Endodermal cell (in vitro differentiated cells): ENCODE data around the gene LOXHD1. TPM values are rescaled to one million over a fixed set of nuclear protein-coding genes. Genes with fewer than 3 reads are reported as not detected.

Experiments
- DNase-seq: peaks from one replicate; pipeline ENCODE4 v3.0.0-alpha.2; 2017
- H3K27ac ChIP-seq: 2 replicates; pipeline ENCODE4 v1.5.1; 2013; ENCODE audit warnings: mild to moderate bottlenecking, low read depth, low read length, moderate library complexity
- H3K27me3 ChIP-seq: 2 replicates; pipeline ENCODE4 v1.6.1; 2013; ENCODE audit warnings: mild to moderate bottlenecking, low read length, moderate library complexity; ENCODE audit not compliant: insufficient read depth, control insufficient read depth, poor library complexity, severe bottlenecking
- H3K36me3 ChIP-seq: 2 replicates; pipeline ENCODE4 v1.7.0; 2013; ENCODE audit warnings: mild to moderate bottlenecking, low read length, moderate library complexity; ENCODE audit not compliant: control insufficient read depth, insufficient read depth
- H3K4me1 ChIP-seq: one replicate; pipeline ENCODE4 v1.7.0; 2013; ENCODE audit warnings: low read length; ENCODE audit not compliant: control insufficient read depth, insufficient read depth
- H3K4me3 ChIP-seq: 2 replicates; pipeline ENCODE4 v1.5.1; 2013; ENCODE audit warnings: mild to moderate bottlenecking, low read length, moderate library complexity
- H3K9ac ChIP-seq: 2 replicates; pipeline ENCODE4 v1.6.1; 2013; ENCODE audit warnings: mild to moderate bottlenecking, low read length, moderate library complexity; ENCODE audit not compliant: poor library complexity, severe bottlenecking; ENCODE audit errors: extremely low read depth
- H3K9me3 ChIP-seq: 2 replicates; pipeline ENCODE4 v1.6.1; 2013; ENCODE audit warnings: mild to moderate bottlenecking, low read length, moderate library complexity; ENCODE audit not compliant: control insufficient read depth
- H3K27ac Mint-ChIP-seq: 2 replicates; pipeline ENCODE4 v1.8.0; 2020; ENCODE audit warnings: mixed read lengths
- H3K27me3 Mint-ChIP-seq: 2 replicates; pipeline ENCODE4 v1.8.0; 2021; ENCODE audit warnings: mild to moderate bottlenecking, mixed read lengths; ENCODE audit not compliant: insufficient read depth
- H3K36me3 Mint-ChIP-seq: 2 replicates; pipeline ENCODE4 v1.8.0; 2020; ENCODE audit warnings: low read depth, mixed read lengths
- H3K4me1 Mint-ChIP-seq: 2 replicates; pipeline ENCODE4 v1.8.0; 2020; ENCODE audit warnings: mixed read lengths
- H3K4me3 Mint-ChIP-seq: 2 replicates; pipeline ENCODE4 v1.8.0; 2020; ENCODE audit warnings: mild to moderate bottlenecking, moderate library complexity, mixed read lengths
- H3K9me3 Mint-ChIP-seq: 2 replicates; pipeline ENCODE4 v1.8.0; 2020; ENCODE audit warnings: mild to moderate bottlenecking, mixed read lengths
- WGBS, 2 experiments: methylation state at CpG; one replicate each; pipeline versions ENCODE4 v1.1.5 to v1.1.7; 2013; ENCODE audit warnings: missing lambda C conversion rate in 2 of 2, mixed read lengths in 1 of 2; ENCODE audit not compliant: insufficient coverage in 1 of 2, insufficient read length in 1 of 2; 5-methylcytosine and 5-hydroxymethylcytosine counted together
- total RNA-seq, 2 donors: library from RNA; stranded (reverse); fragmentation: NEBNext Ultra II Directional in 1 of 2; extraction: Animal tissue kit (Norgen Biotek cat#: 25700) in 1 of 2; gene quantifications; 2 replicates in 1 of 2; 3 replicates in 1 of 2; pipeline ENCODE4 v1.2.1, GENCODE V29; 2021
- TF ChIP-seq, protein P1 (sequence below): fragments of 200-600 bp; sonication (generic); conservative IDR thresholded peaks from 2 replicates; pipeline ENCODE4 v1.5.0; 2021; ENCODE audit warnings: antibody characterized with exemption, mild to moderate bottlenecking

The LOXHD1 gene
- total RNA-seq, 2 donors from 2014 or later = 2.1 TPM; not detected in 1

DNA sequence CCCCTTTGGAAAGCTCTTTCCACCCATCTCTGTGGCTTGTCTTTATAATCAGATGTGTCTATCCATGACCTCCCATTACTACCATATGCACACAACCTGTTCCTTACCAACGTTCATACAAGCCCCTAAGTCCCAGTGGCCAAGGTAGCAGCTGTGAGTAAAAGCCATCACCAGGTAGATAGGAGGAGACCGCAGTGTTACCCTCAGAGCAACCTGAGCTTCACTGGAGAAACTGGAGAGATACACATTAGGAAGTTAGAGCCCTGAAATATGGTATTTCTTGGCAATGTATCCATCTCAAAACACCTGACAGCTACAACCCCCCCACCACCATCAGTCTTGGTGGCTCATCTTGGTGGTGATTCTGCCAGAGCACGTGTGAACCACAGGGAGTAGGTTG, 26.0 kb downstream of the LOXHD1 start:
- Mint-ChIP-seq H3K36me3 (peaks cover 3% of the 10 kb centered on the region), H3K9me3 (no peaks in the 10 kb centered on the region), H3K4me1 (peaks cover 2% of the 10 kb centered on the region), H3K27ac (no peak overlapping the region), H3K4me3 (no peak overlapping the region), H3K27me3 (no peaks in the 10 kb centered on the region)
- no peak for DNase-seq
- TF ChIP-seq, protein P1, sequence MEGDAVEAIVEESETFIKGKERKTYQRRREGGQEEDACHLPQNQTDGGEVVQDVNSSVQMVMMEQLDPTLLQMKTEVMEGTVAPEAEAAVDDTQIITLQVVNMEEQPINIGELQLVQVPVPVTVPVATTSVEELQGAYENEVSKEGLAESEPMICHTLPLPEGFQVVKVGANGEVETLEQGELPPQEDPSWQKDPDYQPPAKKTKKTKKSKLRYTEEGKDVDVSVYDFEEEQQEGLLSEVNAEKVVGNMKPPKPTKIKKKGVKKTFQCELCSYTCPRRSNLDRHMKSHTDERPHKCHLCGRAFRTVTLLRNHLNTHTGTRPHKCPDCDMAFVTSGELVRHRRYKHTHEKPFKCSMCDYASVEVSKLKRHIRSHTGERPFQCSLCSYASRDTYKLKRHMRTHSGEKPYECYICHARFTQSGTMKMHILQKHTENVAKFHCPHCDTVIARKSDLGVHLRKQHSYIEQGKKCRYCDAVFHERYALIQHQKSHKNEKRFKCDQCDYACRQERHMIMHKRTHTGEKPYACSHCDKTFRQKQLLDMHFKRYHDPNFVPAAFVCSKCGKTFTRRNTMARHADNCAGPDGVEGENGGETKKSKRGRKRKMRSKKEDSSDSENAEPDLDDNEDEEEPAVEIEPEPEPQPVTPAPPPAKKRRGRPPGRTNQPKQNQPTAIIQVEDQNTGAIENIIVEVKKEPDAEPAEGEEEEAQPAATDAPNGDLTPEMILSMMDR = no peak
- Histone ChIP-seq H3K4me1 (no peaks in the 10 kb centered on the region), H3K27me3 (peaks cover 4% of the 10 kb centered on the region), H3K36me3 (no peaks in the 10 kb centered on the region), H3K27ac (no peak overlapping the region), H3K9ac (no peak overlapping the region), H3K9me3 (no peaks in the 10 kb centered on the region), H3K4me3 (no peak overlapping the region)
- WGBS, 2 experiments = 84 to 100% methylated on average over 1 to 3 of the region's 3 CpGs

DNA sequence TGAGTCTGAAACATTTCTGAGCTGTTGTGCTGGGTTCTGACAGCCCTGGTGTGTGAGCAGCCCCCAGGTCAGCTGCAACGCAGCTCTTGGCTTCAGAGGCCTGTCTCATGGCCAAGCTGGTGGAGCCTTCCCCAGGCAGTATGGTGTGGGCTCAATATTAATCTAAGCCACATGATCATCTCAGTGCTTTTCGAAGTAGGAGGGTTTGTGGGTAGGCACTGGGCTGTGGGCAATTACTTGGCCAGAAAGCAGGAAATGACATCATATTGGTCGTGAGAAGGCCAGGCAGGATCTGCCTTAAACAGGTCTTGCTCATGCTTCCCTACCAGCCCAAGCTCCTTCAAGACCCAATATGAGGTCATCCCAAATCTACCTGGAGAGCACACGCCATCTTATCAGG, 26.9 kb downstream of the LOXHD1 start:
- Histone ChIP-seq H3K9ac (no peak overlapping the region), H3K4me3 (no peak overlapping the region), H3K9me3 (no peaks in the 10 kb centered on the region), H3K36me3 (no peaks in the 10 kb centered on the region), H3K27ac (no peak overlapping the region), H3K4me1 (no peaks in the 10 kb centered on the region), H3K27me3 (peaks cover 4% of the 10 kb centered on the region)
- Mint-ChIP-seq H3K36me3 (peaks cover 3% of the 10 kb centered on the region), H3K27me3 (peaks cover under 1% of the 10 kb centered on the region), H3K4me1 (peaks cover 2% of the 10 kb centered on the region), H3K27ac (no peak overlapping the region), H3K4me3 (no peak overlapping the region), H3K9me3 (no peaks in the 10 kb centered on the region)
- DNase-seq = no peak
- TF ChIP-seq, protein P1 = no peak
- 90 to 100% methylated on average over 2 to 4 of the region's 4 CpGs for WGBS, 2 experiments

DNA sequence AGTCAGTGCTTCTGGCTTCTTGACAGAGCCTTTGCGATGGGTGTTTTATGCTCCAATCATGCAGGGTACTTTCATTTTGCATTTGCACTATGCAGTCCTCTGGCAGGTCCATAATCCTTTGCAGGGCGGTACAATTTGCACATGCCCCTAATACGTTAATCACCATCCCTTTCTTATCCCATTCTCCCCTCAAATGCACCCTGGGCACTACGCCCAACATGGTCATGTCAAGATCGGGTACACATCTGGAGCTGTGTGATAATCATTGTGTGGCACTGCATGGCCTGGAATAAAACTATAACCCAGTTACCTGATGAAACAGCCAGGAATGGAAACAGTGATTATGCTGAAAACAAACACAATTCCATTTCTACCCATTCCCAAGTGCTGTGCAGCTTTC, 27.7 kb downstream of the LOXHD1 start:
- Mint-ChIP-seq H3K4me1 (peaks cover 2% of the 10 kb centered on the region), H3K27me3 (peaks cover 2% of the 10 kb centered on the region), H3K27ac (no peak overlapping the region), H3K9me3 (no peaks in the 10 kb centered on the region), H3K36me3 (peaks cover 3% of the 10 kb centered on the region), H3K4me3 (no peak overlapping the region)
- WGBS, 2 experiments = 92 to 100% methylated on average over 1 to 5 of the region's 5 CpGs
- Histone ChIP-seq H3K4me1 (no peaks in the 10 kb centered on the region), H3K27ac (no peak overlapping the region), H3K27me3 (peaks cover 4% of the 10 kb centered on the region), H3K9ac (no peak overlapping the region), H3K36me3 (no peaks in the 10 kb centered on the region), H3K9me3 (no peaks in the 10 kb centered on the region), H3K4me3 (no peak overlapping the region)
- no peak for DNase-seq
- TF ChIP-seq, protein P1 = no peak
